Right hindlimb (tissue), 1 donor: ENCODE data around the gene TIPRL.
"Not testable (repeated sequence)": the region's sequence is repeated elsewhere in the genome, so short reads cannot be mapped to it uniquely, and the experiment has no call there.

Source experiments
- DNase-seq: peaks from one replicate; pipeline ENCODE4 v3.0.0-alpha.2; 2018

The TIPRL gene

GRCh38 chr1:168159979-168160378 lies 18.8 kb upstream of the TIPRL start:
- DNase-seq: no peak

GRCh38 chr1:168161459-168161858 lies 17.3 kb upstream of the TIPRL start:
- DNase-seq: no peak

- DNase-seq: no peak
Measured at GRCh38 chr1:168163670-168164069, 15.1 kb upstream of the TIPRL start.

GRCh38 chr1:168164771-168165170 lies 14.0 kb upstream of the TIPRL start:
- no peak for DNase-seq

GRCh38 chr1:168167806-168168205 lies 11.0 kb upstream of the TIPRL start:
- no peak for DNase-seq

GRCh38 chr1:168170564-168171508 lies 7.9 kb upstream of the TIPRL start:
- no peak for DNase-seq

- DNase-seq: no peak
Measured at GRCh38 chr1:168172250-168172915, 6.4 kb upstream of the TIPRL start.

GRCh38 chr1:168178227-168178637 lies 530 bp upstream of the TIPRL start:
- DNase-seq: no peak

- DNase-seq: peak; percentile 24
Measured at GRCh38 chr1:168179438-168180147, 831 bp downstream of the TIPRL start.

GRCh38 chr1:168180148-168180524 lies 1.4 kb downstream of the TIPRL start:
- no peak for DNase-seq

GRCh38 chr1:168181063-168181720 lies 2.4 kb downstream of the TIPRL start:
- DNase-seq: not testable (repeated sequence)

- no peak for DNase-seq
Measured at GRCh38 chr1:168187177-168187576, 8.4 kb downstream of the TIPRL start.

- no peak for DNase-seq
Measured at GRCh38 chr1:168190403-168190802, 11.6 kb downstream of the TIPRL start.

- no peak for DNase-seq
Measured at GRCh38 chr1:168195199-168196135, 16.7 kb downstream of the TIPRL start.

- DNase-seq: no peak
Measured at GRCh38 chr1:168199056-168199455, 20.3 kb downstream of the TIPRL start.

GRCh38 chr1:168202941-168203654 lies 24.3 kb downstream of the TIPRL start:
- DNase-seq: no peak

GRCh38 chr1:168206111-168206510 lies 27.3 kb downstream of the TIPRL start:
- no peak for DNase-seq

- not testable (repeated sequence) for DNase-seq
Measured at GRCh38 chr1:168207673-168208072, 28.9 kb downstream of the TIPRL start.

GRCh38 chr1:168210312-168210711 lies 31.6 kb downstream of the TIPRL start:
- DNase-seq: no peak

GRCh38 chr1:168213349-168213748 lies 34.6 kb downstream of the TIPRL start:
- no peak for DNase-seq

GRCh38 chr1:168216171-168216570 lies 37.4 kb downstream of the TIPRL start:
- no peak for DNase-seq
